ENCODE results near the gene UCK2.

The UCK2 gene

DNA sequence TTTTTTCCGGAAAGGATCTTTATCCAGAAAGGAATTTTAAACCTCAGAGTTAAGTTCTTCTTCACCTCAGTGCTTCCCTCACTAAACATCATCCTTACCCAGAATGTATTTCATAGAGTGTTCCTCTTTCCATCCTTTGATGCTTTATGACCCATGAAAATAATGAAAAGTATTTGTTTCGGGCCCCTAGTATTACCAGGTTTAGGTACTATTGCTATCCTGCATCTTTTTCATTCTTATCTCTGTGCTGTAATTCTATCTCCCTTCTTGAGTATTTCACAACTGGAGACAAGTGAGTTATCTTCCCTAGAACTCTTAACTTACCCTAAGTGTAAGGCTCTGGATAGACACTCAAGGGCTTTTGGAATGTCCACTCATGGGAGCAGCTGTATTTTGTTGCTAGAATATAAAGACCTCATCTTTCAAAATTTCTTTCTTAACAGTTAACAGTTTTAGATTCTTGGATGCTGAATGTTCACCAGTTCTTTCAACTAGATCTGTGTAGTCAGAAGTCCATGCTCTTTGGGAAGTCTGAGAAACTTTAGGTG, 26.2 kb downstream of the UCK2 start:
- DNase-seq (ENCODE audit: extremely low read depth, low read depth): no peak
- TF ChIP-seq, protein P1, sequence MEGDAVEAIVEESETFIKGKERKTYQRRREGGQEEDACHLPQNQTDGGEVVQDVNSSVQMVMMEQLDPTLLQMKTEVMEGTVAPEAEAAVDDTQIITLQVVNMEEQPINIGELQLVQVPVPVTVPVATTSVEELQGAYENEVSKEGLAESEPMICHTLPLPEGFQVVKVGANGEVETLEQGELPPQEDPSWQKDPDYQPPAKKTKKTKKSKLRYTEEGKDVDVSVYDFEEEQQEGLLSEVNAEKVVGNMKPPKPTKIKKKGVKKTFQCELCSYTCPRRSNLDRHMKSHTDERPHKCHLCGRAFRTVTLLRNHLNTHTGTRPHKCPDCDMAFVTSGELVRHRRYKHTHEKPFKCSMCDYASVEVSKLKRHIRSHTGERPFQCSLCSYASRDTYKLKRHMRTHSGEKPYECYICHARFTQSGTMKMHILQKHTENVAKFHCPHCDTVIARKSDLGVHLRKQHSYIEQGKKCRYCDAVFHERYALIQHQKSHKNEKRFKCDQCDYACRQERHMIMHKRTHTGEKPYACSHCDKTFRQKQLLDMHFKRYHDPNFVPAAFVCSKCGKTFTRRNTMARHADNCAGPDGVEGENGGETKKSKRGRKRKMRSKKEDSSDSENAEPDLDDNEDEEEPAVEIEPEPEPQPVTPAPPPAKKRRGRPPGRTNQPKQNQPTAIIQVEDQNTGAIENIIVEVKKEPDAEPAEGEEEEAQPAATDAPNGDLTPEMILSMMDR (IDR thresholded peaks at IDR 0.05; ENCODE audit: low read depth, low read length, missing control alignments): no peak
- no peak overlapping the region for H3K4me3 ChIP-seq (replicated peaks; ENCODE audit: low read depth, low read length)

- H3K4me3 ChIP-seq (replicated peaks; ENCODE audit: low read depth, low read length): no peak overlapping the region
- TF ChIP-seq, protein P1 (IDR thresholded peaks at IDR 0.05; ENCODE audit: low read depth, low read length, missing control alignments): no peak
- no peak for DNase-seq (ENCODE audit: extremely low read depth, low read depth)
Observed at GRCh38 chr1:165854101-165854845, 26.9 kb downstream of the UCK2 start.

DNA sequence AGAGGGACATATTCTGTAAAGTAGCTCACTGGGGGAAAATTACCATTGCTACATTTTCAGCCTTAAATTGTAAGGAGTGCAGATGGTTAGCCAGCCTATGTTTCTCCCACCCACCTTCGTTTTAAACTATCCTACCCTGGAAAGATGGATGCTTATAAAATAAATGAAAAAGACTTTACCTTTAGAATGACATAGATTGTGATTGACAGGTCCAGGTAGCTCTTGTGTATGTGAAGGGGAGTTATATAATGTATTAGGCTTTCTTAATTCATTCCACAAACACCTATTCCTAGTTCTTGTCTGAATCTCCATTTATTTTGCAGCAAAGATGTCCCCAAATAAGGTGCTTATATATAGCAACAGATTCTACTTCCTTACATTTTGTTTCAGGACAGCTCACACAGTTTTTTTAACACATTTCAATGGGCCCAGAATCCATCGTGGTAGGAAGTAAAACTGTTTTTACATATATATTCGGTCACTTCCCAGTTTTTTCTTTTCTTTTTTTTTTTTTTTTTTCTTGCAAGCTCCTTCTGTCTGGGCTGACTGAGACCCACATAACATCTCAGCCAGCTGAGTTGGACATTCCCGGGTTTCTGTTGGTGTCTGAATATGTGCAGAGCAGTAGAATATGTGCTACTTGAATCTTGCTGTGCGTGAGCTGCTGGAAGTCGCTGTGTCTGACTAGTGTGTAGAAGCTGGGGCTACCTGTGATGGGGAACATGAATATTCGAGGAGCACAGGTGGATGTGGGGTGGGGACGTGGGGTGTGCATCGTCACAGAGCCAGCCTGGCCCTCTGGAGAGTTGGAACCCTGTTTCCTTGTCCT, 27.8 kb downstream of the UCK2 start:
- no peak overlapping the region for H3K4me3 ChIP-seq (replicated peaks; ENCODE audit: low read depth, low read length)
- TF ChIP-seq, protein P1 (IDR thresholded peaks at IDR 0.05; ENCODE audit: low read depth, low read length, missing control alignments): no peak
- no peak for DNase-seq (ENCODE audit: extremely low read depth, low read depth)

DNA sequence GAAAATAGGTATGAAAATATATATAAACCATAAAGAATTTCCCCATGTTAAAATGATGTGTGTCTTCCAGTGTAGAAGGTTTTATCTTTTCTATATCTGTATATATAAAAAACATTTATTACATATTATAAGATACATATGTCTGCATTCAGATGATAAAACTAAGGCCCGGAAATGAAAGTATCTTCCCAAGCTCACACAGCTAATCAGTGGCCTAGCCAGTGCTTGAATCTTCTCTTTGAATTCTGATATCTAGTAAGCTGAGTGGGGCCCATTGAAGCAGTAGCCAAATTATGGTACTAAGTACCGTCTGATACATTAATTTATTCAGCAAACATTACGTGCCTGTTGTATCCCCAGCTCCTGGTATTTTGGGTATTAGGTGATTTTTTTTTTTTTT, 28.6 kb downstream of the UCK2 start:
- TF ChIP-seq, protein P1 (IDR thresholded peaks at IDR 0.05; ENCODE audit: low read depth, low read length, missing control alignments): no peak
- DNase-seq (ENCODE audit: extremely low read depth, low read depth): no peak
- H3K4me3 ChIP-seq (replicated peaks; ENCODE audit: low read depth, low read length): no peak overlapping the region

- H3K4me3 ChIP-seq (replicated peaks; ENCODE audit: low read depth, low read length): no peak overlapping the region
Observed at GRCh38 chr1:165856606-165857005, 29.2 kb downstream of the UCK2 start.

DNA sequence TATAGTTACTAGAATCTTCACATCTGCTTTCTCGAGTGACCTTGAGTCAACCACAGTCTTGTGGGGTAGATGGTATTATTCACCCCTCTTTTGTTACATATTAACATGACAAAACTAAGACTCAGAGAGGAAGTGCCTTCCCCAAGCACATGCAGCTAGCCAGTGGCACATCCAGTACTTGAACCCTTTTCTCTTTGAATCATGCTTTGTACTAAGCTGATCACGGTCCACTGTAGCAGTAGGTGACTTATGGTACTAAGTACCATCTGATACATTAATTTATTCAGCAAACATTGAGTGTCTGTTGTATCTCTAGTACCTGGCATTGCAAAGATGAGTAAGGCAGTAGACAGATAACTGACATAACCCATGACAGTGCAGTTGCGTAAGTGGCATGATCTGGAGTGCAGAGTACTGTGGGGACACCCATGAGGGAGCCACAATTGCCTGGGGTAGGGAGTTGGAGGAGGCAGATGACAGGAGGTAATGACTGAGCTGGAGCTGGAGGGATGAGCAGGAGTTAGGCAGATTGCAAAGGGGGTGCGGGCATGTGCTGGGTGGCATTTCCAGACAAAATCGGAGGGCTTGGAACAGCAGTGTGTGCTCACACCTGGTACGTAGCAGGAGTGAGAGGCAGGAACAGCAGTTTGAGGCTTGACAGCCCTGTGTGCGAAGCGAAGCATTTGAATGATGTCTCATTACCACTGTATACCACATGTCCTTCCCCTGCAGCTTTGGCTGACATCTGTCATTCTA, 29.8 kb downstream of the UCK2 start:
- TF ChIP-seq, protein P1 (IDR thresholded peaks at IDR 0.05; ENCODE audit: low read depth, low read length, missing control alignments): no peak
- H3K4me3 ChIP-seq (replicated peaks; ENCODE audit: low read depth, low read length): no peak overlapping the region
- DNase-seq (ENCODE audit: extremely low read depth, low read depth): no peak

More at GRCh38 chr1:165856606-165857005, 29.2 kb downstream of the UCK2 start:
- TF ChIP-seq, protein P1 (IDR thresholded peaks at IDR 0.05; ENCODE audit: low read depth, low read length, missing control alignments): no peak
- no peak for DNase-seq (ENCODE audit: extremely low read depth, low read depth)
